ENCODE measurements around the gene PLAAT4.

Gene PLAAT4

GRCh38 chr11:63536669-63537292 is at the start of gene PLAAT4:
PLAAT4 (plus strand) TSS chr11:63536808; CDS start chr11:63536869, 61 bp downstream.
- DNase-seq: peak; percentile 8 to 14

- DNase-seq: no peak
Measured at GRCh38 chr11:63488789-63489188, 47.8 kb upstream of the PLAAT4 start.

GRCh38 chr11:63489879-63490278 is 46.7 kb upstream of the PLAAT4 start:
- DNase-seq: no peak

GRCh38 chr11:63490551-63491239 is 45.9 kb upstream of the PLAAT4 start, which contains the start of gene PLAAT5:
PLAAT5 (minus strand) TSS chr11:63491167; CDS start chr11:63491034, 133 bp downstream.
- no peak for DNase-seq

GRCh38 chr11:63491240-63491587 is 45.4 kb upstream of the PLAAT4 start:
- DNase-seq: no peak

- DNase-seq: peak in 1 of 2 experiments; percentile 39
Measured at GRCh38 chr11:63491636-63492372, 44.8 kb upstream of the PLAAT4 start.

- DNase-seq: no peak
Measured at GRCh38 chr11:63492441-63492840, 44.2 kb upstream of the PLAAT4 start.

GRCh38 chr11:63493127-63493526 is 43.5 kb upstream of the PLAAT4 start:
- DNase-seq: no peak

GRCh38 chr11:63494975-63495374 is 41.6 kb upstream of the PLAAT4 start:
- DNase-seq: no peak

- no peak for DNase-seq
Measured at GRCh38 chr11:63499874-63500273, 36.7 kb upstream of the PLAAT4 start.

- no peak for DNase-seq
Measured at GRCh38 chr11:63501236-63501635, 35.4 kb upstream of the PLAAT4 start.

- peak; percentile 62 to 65 for DNase-seq
Measured at GRCh38 chr11:63502252-63502820, 34.3 kb upstream of the PLAAT4 start.

- peak; percentile 89 to 90 for DNase-seq
Measured at GRCh38 chr11:63503492-63503891, 33.1 kb upstream of the PLAAT4 start.

GRCh38 chr11:63504054-63504453 is 32.6 kb upstream of the PLAAT4 start:
- DNase-seq: no peak

GRCh38 chr11:63504933-63505586 is 31.5 kb upstream of the PLAAT4 start:
- peak; percentile 47 to 52 for DNase-seq

- peak; percentile 95 to 98 for DNase-seq
Measured at GRCh38 chr11:63505857-63506528, 30.6 kb upstream of the PLAAT4 start, which contains the start of gene LGALS12. LGALS12 (plus strand) TSS chr11:63506084; CDS start chr11:63506459, 375 bp downstream.

GRCh38 chr11:63506876-63507275 is 29.7 kb upstream of the PLAAT4 start:
- DNase-seq: no peak

GRCh38 chr11:63507511-63507910 is 29.1 kb upstream of the PLAAT4 start:
- DNase-seq: no peak

GRCh38 chr11:63508009-63508408 is 28.6 kb upstream of the PLAAT4 start:
- peak; percentile 68 to 74 for DNase-seq

GRCh38 chr11:63508745-63509144 is 27.9 kb upstream of the PLAAT4 start:
- no peak for DNase-seq

GRCh38 chr11:63510360-63511047 is 26.1 kb upstream of the PLAAT4 start:
- no peak for DNase-seq

Data from Kasumi-1 (cell line).